ENCODE data around the gene CAMKK1.

Gene CAMKK1

DNA sequence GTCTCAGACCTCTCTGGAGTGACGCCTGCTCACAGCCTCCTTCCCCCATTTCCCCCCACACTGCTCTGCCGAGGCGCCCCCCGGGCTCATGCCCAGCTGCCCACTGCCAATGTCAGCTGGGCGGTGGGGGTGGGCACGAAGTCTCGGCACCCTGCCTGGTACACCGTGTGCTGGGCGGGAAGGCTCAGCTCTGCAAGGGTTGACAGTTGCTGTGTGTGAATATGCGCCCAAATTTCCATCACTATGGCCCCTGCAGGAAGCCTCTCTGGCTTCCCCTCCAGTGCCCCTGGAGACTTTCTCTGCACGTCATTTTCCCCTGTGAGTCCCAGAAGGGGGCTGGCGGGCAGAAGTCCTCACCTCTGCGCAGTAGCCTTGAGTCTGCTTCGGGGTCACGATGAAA lies 11.6 kb upstream of the CAMKK1 start:
- TF ChIP-seq, protein P1, sequence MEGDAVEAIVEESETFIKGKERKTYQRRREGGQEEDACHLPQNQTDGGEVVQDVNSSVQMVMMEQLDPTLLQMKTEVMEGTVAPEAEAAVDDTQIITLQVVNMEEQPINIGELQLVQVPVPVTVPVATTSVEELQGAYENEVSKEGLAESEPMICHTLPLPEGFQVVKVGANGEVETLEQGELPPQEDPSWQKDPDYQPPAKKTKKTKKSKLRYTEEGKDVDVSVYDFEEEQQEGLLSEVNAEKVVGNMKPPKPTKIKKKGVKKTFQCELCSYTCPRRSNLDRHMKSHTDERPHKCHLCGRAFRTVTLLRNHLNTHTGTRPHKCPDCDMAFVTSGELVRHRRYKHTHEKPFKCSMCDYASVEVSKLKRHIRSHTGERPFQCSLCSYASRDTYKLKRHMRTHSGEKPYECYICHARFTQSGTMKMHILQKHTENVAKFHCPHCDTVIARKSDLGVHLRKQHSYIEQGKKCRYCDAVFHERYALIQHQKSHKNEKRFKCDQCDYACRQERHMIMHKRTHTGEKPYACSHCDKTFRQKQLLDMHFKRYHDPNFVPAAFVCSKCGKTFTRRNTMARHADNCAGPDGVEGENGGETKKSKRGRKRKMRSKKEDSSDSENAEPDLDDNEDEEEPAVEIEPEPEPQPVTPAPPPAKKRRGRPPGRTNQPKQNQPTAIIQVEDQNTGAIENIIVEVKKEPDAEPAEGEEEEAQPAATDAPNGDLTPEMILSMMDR (IDR thresholded peaks at IDR 0.05; ENCODE audit: low read depth, low read length), result no peak

DNA sequence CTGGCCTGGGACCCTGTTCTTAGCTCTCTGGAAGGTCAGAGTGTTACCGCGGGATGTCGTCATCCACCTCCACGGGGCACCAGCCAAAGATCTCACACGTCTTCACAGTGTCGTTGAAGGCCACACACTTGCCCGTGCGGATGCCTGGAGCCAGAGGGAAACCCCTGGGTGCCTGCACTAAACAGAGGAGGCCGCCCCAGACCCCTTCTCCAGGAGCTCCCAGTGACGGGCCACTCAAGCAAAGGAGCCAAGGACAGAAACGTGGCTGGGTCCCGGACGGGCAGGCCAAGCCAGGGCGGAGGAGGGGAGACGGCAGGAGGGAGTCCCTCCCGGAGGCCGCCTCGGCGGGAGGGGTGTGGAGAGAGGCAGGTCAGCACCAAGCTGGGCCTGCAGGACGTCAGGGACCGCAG lies 11.0 kb upstream of the CAMKK1 start:
- TF ChIP-seq, protein P1 (IDR thresholded peaks at IDR 0.05; ENCODE audit: low read depth, low read length), result no peak

More for the DNA sequence above, 11.6 kb upstream of the CAMKK1 start:
- H3K4me3 ChIP-seq (ENCODE audit: low read depth, low read length), result no peak overlapping the region

DNA sequence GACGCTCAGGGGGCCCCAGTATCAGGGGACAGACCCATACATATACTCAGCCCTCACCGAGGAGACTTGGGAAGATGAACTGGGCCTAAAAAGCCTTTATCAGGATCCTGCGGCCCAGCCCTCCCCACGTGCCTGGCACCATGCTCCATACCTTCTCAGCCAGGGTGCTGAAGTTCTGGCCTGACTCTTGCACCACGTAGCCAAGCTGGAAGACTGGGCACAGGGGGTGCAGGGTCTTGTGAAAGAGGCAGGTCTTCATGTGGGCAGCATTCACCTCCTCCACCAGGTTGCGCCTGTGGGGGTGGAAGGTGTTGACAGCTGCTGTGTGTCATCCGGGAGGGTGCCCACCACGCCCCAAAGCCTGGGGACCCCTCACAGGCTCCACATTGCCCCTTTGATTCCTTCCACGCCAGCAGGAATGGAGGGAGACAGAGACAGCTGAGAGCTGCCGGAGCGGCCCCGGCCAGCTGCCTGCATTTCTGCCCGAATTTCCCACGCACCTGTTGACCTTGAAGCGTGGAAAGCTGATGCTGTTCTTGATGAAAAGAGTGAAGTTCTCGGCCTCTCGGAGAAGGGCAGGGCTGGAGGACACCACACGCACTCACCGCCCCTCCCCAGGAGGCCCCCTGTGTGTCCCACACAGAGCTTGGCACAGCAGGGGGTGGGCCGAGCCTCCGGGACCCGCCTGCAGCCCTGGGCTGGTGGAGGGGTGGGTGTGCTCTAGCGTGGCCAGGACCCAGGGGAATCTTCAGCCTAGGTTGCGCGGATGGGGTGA lies 10.4 kb upstream of the CAMKK1 start:
- no peak overlapping the region for H3K4me3 ChIP-seq (ENCODE audit: low read depth, low read length)
- TF ChIP-seq, protein P1 (IDR thresholded peaks at IDR 0.05; ENCODE audit: low read depth, low read length), result no peak

More for the DNA sequence above, 11.0 kb upstream of the CAMKK1 start:
- no peak overlapping the region for H3K4me3 ChIP-seq (ENCODE audit: low read depth, low read length)

DNA sequence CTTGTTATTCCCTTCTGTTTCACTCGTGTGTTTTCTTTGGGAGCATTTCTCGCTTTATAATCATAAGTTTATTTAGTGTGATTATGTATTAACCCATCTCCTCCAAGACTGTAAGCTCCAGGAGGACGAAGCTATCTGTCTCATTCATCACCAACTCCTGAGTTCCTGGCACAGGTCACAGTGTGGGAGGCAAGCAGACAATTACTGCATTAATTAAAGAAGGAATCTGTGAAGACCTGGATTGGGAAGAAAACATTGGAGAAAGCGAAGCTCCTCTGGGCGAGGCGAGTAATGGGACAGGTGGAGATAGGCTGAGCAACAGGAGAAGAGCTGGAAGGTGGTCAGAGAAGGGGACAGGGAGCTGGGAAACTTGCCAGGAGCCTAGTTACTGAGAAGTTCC lies 7.8 kb upstream of the CAMKK1 start:
- TF ChIP-seq, protein P1 (IDR thresholded peaks at IDR 0.05; ENCODE audit: low read depth, low read length), result no peak

DNA sequence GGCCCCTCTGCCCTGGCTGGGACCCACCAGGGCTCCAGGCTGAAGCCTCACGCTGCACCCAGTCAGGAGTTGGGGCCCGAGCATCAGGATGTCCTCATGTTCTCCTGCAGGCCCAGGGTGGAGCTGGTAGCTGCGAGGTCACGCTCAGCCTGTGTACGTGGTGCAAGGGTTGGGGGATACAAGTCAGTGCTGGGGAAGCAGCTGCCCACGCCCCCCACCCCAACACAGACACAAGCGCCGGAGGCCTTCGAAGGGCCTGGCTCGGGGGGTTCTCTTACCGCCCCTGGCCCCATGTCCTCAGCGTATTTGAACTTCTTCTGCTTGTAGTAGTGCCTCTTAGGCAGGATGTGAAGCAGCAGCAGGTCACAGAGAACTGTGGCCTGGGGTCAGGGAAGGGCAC lies 4.9 kb upstream of the CAMKK1 start:
- TF ChIP-seq, protein P1 (IDR thresholded peaks at IDR 0.05; ENCODE audit: low read depth, low read length), result no peak
- no peak overlapping the region for H3K4me3 ChIP-seq (ENCODE audit: low read depth, low read length)

More for the DNA sequence above, 7.8 kb upstream of the CAMKK1 start:
- H3K4me3 ChIP-seq (ENCODE audit: low read depth, low read length), result no peak overlapping the region

DNA sequence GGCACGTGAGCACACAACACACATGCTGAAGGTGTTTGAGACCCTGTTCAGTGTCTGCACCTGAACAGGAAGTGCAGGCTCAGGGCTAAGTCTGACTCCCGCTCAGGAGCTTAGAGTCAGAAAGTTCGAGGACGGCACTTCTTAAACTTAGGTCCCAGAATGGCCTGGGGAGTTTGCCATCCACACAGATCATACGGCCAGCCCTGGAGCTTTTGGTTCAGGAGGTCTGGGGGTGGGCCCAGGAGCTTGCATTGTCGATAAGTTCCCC lies 4.0 kb upstream of the CAMKK1 start:
- TF ChIP-seq, protein P1 (IDR thresholded peaks at IDR 0.05; ENCODE audit: low read depth, low read length), result no peak
- H3K4me3 ChIP-seq (ENCODE audit: low read depth, low read length), result no peak overlapping the region

DNA sequence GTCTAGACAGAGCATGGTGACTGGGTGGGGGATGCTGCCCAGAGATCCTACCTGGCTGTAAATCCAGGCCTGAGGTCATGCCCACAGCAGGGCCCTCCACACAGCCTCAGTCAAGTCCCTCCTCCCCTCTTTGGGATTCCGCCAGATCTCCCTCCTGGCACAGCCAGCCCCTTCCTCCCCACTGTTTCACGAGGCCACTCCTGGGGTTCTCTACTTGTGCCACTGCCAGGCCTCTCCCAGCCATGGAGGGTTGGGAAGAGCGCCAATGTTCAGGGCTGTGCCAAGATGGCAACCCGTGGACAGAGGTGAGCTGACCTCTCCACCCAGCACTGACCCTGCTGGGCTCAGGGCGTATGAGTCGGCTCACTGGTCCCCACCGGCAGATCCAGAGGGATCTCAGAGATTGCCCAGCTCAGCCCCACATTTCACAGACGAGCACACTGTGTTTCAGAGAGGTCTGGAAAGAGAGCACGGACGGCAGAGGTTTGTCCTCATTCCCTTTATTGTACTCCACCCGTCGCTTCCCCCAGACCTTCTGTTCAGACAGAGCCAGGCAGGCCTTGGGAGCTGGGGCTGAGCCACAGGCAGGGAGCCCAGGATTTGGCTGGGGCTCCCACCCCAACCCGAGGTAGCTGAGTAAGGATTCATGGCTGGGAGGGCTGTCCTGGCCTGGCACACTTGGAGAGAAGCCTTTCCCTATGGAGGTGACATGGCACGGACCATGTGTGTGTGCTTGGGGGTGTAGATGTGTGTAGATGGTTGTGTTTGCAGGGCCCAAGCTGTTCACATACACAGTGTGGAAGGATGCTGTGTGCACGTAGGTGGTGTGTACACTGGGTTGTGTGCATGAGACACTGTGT lies 3.5 kb upstream of the CAMKK1 start:
- TF ChIP-seq, protein P1 (IDR thresholded peaks at IDR 0.05; ENCODE audit: low read depth, low read length), result no peak
- no peak overlapping the region for H3K4me3 ChIP-seq (ENCODE audit: low read depth, low read length)

All from WI38 (cell line).